Measurements from ENCODE around the gene SLX9.
"Not testable (repeated sequence)": the region's sequence is repeated elsewhere in the genome, so short reads cannot be mapped to it uniquely, and the experiment has no call there.

SLX9 gene

DNA sequence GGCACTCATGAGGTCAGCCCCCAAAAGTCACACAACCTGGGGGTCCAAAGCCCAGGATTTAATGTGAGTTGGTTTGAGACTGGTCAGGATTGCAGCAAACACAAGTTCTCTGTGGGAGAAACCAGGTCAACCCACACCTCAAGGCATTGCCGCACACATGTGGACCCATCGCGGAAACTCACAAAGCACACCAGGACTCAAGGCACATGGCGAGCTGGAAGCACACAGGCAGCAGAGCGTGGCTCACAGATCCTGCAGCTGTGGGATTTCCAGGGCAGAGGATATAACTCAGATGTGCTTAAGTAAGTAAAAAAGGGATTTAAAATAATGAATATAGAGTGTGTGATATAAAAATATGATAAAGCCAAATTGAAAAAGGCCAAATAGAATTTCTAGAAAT lies 82.9 kb downstream of the SLX9 start:
- DNase-seq, result no peak

GRCh38 chr21:45024516-45024915 lies 84.7 kb downstream of the SLX9 start:
- not testable (repeated sequence) for DNase-seq

DNA sequence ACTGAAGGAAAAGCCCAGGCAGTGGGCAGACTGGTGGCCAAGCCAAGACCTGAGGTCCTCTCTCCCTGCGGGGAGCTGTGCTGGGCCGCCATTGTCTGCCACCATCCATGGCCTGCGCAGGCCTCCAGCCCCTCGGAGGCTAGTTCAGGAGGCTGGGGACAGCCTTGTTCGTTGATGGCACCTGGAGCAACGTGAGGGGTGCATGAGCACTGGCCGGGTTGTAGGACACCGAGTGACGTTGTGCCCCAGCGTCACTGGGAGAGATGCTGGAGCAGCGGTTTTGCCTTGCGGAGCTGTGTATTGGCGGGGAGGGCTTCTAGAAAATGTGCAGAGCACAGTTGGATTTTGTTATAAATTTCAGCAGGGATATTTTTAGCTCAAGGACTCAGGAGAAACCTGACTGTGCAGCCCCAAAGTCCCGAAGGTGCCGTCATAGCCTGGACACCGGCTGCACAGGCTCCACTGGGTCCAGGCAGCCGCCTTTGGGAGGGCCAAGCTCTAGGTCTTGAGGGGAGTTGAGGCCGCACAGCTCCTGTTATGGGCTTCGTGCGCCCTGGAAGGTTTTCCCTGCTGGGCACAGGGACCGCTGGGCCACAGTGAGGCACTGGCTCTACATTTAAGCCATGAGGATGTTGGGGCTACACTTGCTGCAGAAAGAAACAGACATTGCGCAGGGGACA lies 86.4 kb downstream of the SLX9 start:
- no peak for DNase-seq

Measured in fibroblast of upper back skin (primary cell).